Cardiac fibroblast (primary cell): ENCODE data around the gene C1orf210.

Experiments
- DNase-seq, 2 donors: peaks; one replicate each; pipeline versions ENCODE4 v3.0.0 to v3.0.0-alpha.2; 2010; ENCODE audit warnings: low read depth in 2 of 2
- H3K4me3 ChIP-seq, 2 donors: replicated peaks in 1 of 2; 1 replicate in 1 of 2; 2 replicates in 1 of 2; pipeline ENCODE4 v1.5.1; 2011; ENCODE audit warnings: low read depth in 2 of 2, low read length in 2 of 2, mild to moderate bottlenecking in 2 of 2, moderate library complexity in 1 of 2
- CTCF ChIP-seq: IDR thresholded peaks from one replicate; pipeline ENCODE4 v1.5.1; 2011; ENCODE audit warnings: low read depth, mild to moderate bottlenecking, low read length, inconsistent platforms

The C1orf210 gene

GRCh38 chr1:43312212-43312623 lies 26.8 kb upstream of the C1orf210 start:
- DNase-seq: no peak
- no peak for TF ChIP-seq CTCF
- no peak overlapping the region for H3K4me3 ChIP-seq

DNA sequence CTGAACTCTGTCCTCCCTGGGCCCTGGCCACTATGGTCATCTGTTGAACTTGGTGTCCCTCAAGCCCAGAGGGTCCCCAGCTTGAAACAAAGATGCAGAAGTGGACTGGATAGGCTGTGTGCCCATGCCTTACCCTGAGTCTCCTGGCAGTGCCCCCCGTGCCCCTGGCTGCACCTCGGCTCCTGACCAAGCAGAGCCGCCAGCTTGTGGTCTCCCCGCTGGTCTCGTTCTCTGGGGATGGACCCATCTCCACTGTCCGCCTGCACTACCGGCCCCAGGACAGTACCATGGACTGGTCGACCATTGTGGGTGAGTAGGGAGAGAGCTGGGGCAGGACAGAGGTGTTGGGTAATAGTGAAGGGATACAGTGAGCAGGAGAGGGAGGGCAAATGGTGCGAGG lies 26.1 kb upstream of the C1orf210 start:
- no peak for TF ChIP-seq CTCF
- H3K4me3 ChIP-seq: no peak overlapping the region
- DNase-seq: no peak

DNA sequence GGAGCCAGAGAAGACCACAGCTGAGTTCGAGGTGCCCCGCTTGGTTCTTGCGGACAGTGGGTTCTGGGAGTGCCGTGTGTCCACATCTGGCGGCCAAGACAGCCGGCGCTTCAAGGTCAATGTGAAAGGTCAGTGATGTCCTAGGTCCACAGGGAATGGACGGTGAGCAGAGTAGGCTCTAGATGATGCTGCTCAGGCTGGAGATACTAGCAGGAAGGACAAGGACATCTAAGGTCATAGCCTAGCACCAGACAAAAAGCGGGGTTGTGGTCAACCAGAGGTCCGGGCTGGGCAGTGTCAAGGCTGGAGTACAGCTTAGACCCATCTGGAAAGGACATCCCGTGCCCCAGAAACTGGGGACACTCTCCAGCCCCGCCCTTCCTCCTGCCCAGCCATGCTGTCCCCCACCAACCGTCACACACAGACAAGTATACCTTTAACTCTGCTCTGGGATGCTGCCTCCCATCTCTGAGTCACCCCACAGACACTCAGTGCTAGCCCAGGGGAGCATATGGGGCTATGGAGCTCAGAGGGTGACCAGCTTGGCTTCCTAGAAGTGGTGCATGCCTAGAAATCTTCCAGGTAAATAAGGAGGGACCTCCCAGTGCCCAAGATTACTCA lies 24.1 kb upstream of the C1orf210 start:
- no peak for DNase-seq
- H3K4me3 ChIP-seq: no peak overlapping the region
- no peak for TF ChIP-seq CTCF

GRCh38 chr1:43308635-43309404 lies 23.4 kb upstream of the C1orf210 start:
- no peak for TF ChIP-seq CTCF
- no peak for DNase-seq
- no peak overlapping the region for H3K4me3 ChIP-seq

DNA sequence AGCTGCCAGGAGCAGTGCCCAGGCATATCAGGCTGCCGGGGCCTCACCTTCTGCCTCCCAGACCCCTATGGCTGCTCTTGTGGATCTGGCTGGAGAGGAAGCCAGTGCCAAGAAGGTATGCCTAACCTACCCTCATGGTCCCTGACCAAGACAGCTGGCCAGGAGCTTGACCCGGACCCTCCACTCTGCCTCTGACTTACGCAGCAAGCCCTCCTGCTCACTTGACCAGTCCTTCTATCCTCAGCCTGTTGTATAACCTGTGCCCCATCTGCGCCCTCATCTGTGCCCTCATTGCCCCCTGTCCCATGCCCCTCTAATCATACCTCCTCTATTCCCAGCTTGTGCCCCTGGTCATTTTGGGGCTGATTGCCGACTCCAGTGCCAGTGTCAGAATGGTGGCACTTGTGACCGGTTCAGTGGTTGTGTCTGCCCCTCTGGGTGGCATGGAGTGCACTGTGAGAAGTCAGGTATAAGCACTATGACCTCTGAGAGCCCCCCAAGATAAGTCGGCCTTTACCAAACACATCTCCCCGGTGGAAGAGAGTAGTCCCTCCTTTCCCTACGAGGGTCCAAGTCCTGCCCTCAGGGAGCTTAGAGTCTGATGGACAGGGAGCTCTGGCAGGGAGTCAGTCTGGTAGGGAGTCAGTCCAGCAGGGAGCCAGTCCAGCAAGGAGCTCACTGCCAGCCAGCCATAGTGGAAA lies 22.2 kb upstream of the C1orf210 start:
- no peak overlapping the region for H3K4me3 ChIP-seq
- DNase-seq: no peak
- TF ChIP-seq CTCF: no peak

DNA sequence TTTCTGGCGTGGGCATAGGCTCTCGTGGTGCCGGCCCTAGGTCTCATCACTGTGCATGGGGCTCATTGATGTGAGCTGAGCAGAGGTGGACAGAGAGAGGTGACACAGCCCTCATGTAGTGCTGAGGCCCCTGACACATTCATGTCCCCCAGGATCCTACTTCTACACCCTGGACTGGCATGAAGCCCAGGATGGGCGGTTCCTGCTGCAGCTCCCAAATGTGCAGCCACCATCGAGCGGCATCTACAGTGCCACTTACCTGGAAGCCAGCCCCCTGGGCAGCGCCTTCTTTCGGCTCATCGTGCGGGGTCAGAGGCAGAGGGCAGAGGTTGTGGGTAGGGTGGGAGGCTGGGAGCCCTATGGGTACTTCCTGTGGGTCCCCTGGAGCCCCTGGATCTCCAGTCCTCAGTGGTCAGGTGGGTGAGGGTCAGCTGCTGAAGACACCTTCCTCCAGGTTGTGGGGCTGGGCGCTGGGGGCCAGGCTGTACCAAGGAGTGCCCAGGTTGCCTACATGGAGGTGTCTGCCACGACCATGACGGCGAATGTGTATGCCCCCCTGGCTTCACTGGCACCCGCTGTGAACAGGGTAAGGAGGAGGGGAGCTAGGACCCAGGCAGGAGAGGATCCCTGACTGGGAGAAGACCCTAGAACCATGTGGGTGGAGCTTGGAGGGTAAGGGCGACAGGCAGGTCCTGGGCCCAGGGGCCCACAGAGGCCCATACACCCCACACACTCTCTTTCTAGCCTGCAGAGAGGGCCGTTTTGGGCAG lies 21.5 kb upstream of the C1orf210 start:
- H3K4me3 ChIP-seq: no peak overlapping the region
- no peak for DNase-seq
- TF ChIP-seq CTCF: no peak
